CD4-positive, alpha-beta T cell treated with Interleukin-6 at 100 ng/mL for 8 hours (primary cell): ENCODE data around the gene AMPH.
"Not testable (repeated sequence)": the region's sequence is repeated elsewhere in the genome, so short reads cannot be mapped to it uniquely, and the experiment has no call there.

ENCODE experiments used
- DNase-seq: peaks from one replicate; pipeline ENCODE4 v3.0.0-alpha.2; 2020; ENCODE audit warnings: mixed read lengths, low spot score

The AMPH gene

GRCh38 chr7:38396852-38397251 lies 234.3 kb downstream of the AMPH start:
- no peak for DNase-seq

- DNase-seq = not testable (repeated sequence)
Measured at GRCh38 chr7:38395921-38396552, 235.1 kb downstream of the AMPH start.

GRCh38 chr7:38394660-38395059 lies 236.5 kb downstream of the AMPH start:
- DNase-seq = no peak

- DNase-seq = no peak
Measured at GRCh38 chr7:38393874-38394273, 237.3 kb downstream of the AMPH start.

GRCh38 chr7:38391751-38392150 lies 239.4 kb downstream of the AMPH start:
- DNase-seq = no peak

- no peak for DNase-seq
Measured at GRCh38 chr7:38385682-38386081, 245.5 kb downstream of the AMPH start.

- DNase-seq = no peak
Measured at GRCh38 chr7:38383281-38383680, 247.9 kb downstream of the AMPH start.

GRCh38 chr7:38382684-38383083 lies 248.5 kb downstream of the AMPH start:
- no peak for DNase-seq

- no peak for DNase-seq
Measured at GRCh38 chr7:38375453-38375852, 255.7 kb downstream of the AMPH start.

- DNase-seq = peak; percentile 44
Measured at GRCh38 chr7:38374507-38374906, 256.7 kb downstream of the AMPH start.

GRCh38 chr7:38373155-38373554 lies 258.0 kb downstream of the AMPH start:
- DNase-seq = no peak

GRCh38 chr7:38372290-38372689 lies 258.9 kb downstream of the AMPH start:
- no peak for DNase-seq

- peak; percentile 65 for DNase-seq
Measured at GRCh38 chr7:38369816-38370493, 261.2 kb downstream of the AMPH start.

- peak; percentile 77 for DNase-seq
Measured at GRCh38 chr7:38368191-38368605, 263.0 kb downstream of the AMPH start.

GRCh38 chr7:38367301-38367890 lies 263.8 kb downstream of the AMPH start:
- peak; percentile 51 for DNase-seq

- peak; percentile 79 for DNase-seq
Measured at GRCh38 chr7:38363379-38363778, 267.8 kb downstream of the AMPH start.

- peak; percentile 64 for DNase-seq
Measured at GRCh38 chr7:38362611-38363237, 268.4 kb downstream of the AMPH start.

- DNase-seq = no peak
Measured at GRCh38 chr7:38360776-38361175, 270.4 kb downstream of the AMPH start.

GRCh38 chr7:38359071-38359601 lies 272.0 kb downstream of the AMPH start:
- DNase-seq = peak; percentile 68

GRCh38 chr7:38358273-38358831 lies 272.8 kb downstream of the AMPH start:
- DNase-seq = peak; percentile 36

GRCh38 chr7:38354271-38354851 lies 276.8 kb downstream of the AMPH start:
- peak; percentile 49 for DNase-seq

- DNase-seq = peak; percentile 51
Measured at GRCh38 chr7:38353431-38353881, 277.7 kb downstream of the AMPH start.
